HG03097 (cell line): ENCODE data around the gene TREM1.
"Not testable (repeated sequence)": the region's sequence is repeated elsewhere in the genome, so short reads cannot be mapped to it uniquely, and the experiment has no call there.

Experiments used
- ATAC-seq: cut with Tn5 transposase; IDR thresholded peaks from one replicate; pipeline ENCODE4 v1.9.1; 2021; ENCODE audit not compliant: unreplicated experiment, low FRiP score

TREM1 gene

GRCh38 chr6:41298785-41299502 is 12.5 kb upstream of the TREM1 start:
- no peak for ATAC-seq

GRCh38 chr6:41297248-41297647 is 10.8 kb upstream of the TREM1 start:
- ATAC-seq, result not testable (repeated sequence)

- no peak for ATAC-seq
These were observed 7.9 kb upstream of the TREM1 start for GRCh38 chr6:41294214-41294872.

- ATAC-seq, result no peak
These were observed 5.2 kb upstream of the TREM1 start for GRCh38 chr6:41291717-41292116.

- ATAC-seq, result no peak
These were observed 3.3 kb upstream of the TREM1 start for GRCh38 chr6:41289815-41290214.

- no peak for ATAC-seq
These were observed 2.3 kb upstream of the TREM1 start for GRCh38 chr6:41288754-41289129.

- ATAC-seq, result no peak
These were observed 1.7 kb upstream of the TREM1 start for GRCh38 chr6:41288030-41288753.

- no peak for ATAC-seq
These were observed 1.8 kb downstream of the TREM1 start for GRCh38 chr6:41284726-41285125.

- ATAC-seq, result no peak
These were observed 2.9 kb downstream of the TREM1 start for GRCh38 chr6:41283600-41283999.

- no peak for ATAC-seq
These were observed 6.0 kb downstream of the TREM1 start for GRCh38 chr6:41280381-41281057.

GRCh38 chr6:41278699-41279405 is 7.6 kb downstream of the TREM1 start:
- no peak for ATAC-seq

GRCh38 chr6:41277605-41278004 is 8.9 kb downstream of the TREM1 start:
- ATAC-seq, result no peak

GRCh38 chr6:41275489-41275888 is 11.0 kb downstream of the TREM1 start:
- ATAC-seq, result no peak

GRCh38 chr6:41274256-41274655 is 12.2 kb downstream of the TREM1 start:
- ATAC-seq, result no peak

GRCh38 chr6:41273714-41274113 is 12.8 kb downstream of the TREM1 start:
- ATAC-seq, result no peak

GRCh38 chr6:41272591-41273240 is 13.8 kb downstream of the TREM1 start:
- ATAC-seq, result no peak

GRCh38 chr6:41271901-41272395 is 14.5 kb downstream of the TREM1 start:
- no peak for ATAC-seq

- ATAC-seq, result no peak
These were observed 16.8 kb downstream of the TREM1 start for GRCh38 chr6:41269716-41270115.

GRCh38 chr6:41269166-41269565 is 17.3 kb downstream of the TREM1 start:
- ATAC-seq, result no peak

- ATAC-seq, result no peak
These were observed 18.0 kb downstream of the TREM1 start for GRCh38 chr6:41268478-41268877.
